HG03571 (cell line): ENCODE results near the gene EIF5A2.
"Not testable (repeated sequence)": the region's sequence is repeated elsewhere in the genome, so short reads cannot be mapped to it uniquely, and the experiment has no call there.

Source experiments
- ATAC-seq: cut with Tn5 transposase; IDR thresholded peaks from one replicate; pipeline ENCODE4 v1.9.1; 2021; ENCODE audit not compliant: unreplicated experiment

EIF5A2 gene

DNA sequence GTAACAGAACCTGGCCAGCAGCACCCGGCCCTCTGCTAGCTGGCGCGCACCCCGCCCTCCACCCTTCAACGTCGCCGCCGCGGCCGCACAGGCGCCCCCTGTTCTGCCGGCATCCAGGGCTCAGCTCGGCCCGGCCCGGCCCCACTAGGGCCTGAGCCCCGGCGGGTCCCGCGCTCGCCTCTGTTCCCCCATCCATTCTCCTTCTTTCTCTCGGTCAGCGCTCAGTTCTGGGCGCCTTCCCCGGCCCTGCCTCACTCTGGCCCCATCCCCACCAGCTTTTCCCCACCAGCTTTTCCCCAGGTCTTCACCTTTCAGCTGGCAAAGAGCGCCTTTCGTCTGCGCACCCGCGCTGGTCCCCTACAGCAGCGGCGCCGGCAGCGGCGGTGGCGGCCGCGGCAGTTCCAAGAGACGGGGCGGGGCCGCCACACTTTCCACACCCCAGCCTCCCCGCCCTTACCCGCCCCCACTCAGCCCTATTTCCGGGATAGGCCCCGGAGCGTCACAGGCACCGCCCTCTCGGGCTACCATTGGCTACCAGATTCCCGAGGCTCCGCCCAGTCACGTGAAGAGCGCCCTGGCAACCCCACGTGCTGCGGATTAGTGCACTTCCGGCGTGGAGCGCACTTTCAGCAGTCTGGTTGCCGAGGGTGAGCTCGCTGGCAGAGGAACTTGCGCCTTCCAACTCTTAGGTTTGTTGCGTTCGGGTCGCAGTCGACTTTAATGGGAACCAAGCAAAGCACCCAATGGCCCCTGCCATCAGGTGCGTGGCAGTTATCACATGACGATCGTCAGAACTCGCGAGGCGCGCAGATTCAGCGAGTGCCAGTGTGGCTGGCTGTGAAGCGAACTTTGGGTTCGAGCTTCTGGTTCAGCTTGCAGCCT lies at the start of gene EIF5A2:
Gene EIF5A2, minus strand, starts transcription at position 403 of the 882 bp plus-strand sequence. CDS start 831 bp downstream, outside the sequence.
- peak; percentile 92 for ATAC-seq

DNA sequence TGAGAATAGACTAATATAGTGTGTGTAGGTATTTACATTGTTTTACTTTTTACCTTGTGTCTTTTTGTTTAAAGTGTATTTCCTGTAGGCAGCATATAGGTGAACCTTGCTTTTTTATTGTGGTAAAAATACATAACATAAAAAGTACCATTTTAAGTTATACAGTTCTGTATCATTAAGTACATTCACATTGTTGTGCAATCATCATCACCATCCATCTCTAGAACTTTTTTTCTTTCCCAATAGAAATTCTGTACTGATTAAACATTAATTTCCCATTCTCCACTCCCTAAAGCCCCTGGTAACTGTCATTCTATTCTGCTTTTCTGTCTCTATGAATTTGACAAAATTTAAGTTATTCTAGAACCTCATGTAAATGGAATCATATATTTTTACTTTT lies 48.2 kb upstream of the EIF5A2 start:
- ATAC-seq, result no peak

DNA sequence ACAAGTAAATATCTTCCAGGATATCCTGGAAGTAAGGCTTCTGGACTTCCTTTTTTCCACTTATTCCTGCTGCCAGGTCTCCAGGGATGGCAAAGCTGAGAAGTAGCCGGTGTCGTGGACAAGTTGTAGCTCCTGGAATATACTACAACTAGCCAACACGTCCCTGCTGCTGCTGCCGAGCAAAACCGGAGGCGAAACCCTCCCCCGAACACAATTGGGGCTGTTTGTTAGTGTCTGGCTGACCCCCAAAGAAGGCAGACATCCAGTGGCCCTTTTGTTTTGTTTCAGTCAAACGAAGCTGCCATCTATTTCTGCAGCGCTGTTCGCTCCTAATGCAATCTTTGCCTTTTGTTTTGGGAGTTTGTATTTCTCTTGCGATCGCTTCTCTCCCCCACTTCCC lies 45.3 kb upstream of the EIF5A2 start:
- no peak for ATAC-seq

DNA sequence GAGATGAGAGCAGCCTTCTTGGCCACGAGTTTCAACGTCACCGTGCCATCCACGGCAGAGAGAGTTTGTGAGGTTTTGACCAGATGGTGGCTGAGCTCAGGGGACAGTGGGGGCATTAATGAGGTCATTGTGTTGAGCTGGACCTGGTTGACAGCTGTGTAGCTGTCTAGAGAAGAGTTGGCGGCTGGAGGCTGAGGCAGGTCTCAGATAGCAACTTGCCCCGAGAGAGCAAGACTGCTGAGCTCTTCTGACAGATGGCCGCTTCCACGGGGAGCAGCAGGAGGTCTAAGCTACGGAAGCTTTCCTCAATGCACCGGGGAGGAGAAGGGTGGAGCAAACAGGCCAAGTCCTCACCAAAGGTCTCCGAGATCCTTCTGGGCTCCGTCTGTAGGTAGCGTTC lies 44.8 kb upstream of the EIF5A2 start:
- no peak for ATAC-seq

DNA sequence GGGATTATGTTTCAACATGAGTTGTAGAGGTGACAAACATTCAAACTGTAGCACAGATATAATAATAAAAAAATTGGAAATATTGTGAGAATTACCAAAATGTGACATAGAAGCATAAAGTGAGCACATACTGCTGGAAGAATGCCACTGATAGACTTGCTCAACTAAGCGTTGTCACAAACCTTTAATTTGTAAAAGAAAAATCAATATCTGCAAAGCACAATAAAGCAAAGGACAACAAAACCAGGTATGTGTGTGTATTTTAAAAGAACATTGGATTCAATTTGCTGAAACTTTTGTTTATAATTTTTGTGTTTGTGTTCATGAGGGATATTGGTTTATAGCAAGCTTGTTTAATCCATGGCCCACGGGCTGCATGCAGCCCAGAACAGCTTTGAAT lies 40.8 kb upstream of the EIF5A2 start:
- ATAC-seq, result no peak

DNA sequence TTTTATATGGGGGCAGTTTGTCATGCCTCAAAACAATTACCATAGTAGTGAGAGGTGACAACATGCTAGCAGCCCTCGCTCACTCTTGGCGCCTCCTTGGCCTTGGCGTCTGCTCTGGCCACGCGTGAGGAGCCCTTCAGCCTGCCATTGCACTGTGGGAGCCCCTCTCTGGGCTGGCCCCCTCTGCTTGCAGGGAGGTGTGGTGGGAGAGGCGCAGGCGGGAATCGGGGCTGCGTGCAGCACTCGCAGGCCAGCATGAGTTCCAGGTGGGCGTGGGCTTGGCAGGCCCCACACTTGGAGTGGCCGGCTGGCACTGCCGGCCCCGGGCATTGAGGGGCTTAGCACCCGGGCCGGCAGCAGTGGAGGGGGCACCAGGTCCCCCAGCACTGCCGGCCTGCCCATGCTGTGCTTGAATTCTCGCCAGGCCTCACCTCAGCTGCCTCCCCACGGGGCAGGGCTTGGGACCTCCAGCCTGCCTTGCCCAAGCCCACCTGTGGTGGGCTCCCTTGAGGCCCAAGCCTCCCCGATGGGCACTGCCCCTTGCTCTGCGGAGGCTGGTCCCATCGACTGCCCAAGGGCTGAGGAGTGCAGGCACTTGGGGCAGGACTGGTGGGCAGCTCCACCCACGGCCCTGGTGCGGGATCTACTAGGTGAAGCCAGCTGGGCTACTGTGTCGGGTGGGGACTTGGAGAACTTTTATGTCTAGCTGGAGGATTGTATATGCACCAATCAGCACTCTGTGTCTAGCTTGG lies 38.8 kb upstream of the EIF5A2 start:
- ATAC-seq, result no peak

DNA sequence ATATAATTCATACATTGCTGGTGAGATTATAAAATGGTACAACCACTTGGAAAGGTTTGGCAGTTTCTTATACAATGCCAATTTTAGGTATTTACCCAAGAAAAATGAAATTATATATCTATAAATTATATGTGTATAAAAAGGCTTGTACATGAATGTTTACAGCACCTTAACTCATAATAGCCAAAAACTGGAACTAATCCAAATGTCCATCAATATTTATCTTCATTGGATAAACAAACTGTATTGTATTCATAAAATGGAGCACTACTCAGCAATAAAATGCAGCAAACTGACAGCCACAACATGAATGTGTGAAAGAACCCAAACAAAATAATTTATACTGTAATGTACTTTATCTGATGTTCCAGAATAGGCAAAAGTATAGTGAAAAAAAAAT lies 33.6 kb upstream of the EIF5A2 start:
- no peak for ATAC-seq

DNA sequence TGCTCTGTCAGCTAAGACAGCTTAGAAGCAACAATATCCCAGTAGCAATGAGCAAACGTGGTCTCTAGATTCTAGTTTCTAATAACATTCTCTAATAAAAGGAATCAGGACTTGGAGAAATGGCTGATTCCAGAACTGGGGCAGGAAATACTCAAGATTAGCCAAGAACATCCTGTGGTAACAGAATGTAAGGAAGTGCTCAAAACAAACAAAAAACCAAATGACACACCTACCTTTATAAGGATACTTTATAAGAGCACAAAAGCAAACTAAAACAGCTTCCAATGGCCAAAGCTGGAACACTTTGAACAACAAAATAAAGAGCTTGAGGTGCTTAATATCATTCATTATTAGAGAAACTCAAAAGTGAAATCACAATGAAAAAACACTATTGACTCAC lies 33.1 kb upstream of the EIF5A2 start:
- no peak for ATAC-seq

DNA sequence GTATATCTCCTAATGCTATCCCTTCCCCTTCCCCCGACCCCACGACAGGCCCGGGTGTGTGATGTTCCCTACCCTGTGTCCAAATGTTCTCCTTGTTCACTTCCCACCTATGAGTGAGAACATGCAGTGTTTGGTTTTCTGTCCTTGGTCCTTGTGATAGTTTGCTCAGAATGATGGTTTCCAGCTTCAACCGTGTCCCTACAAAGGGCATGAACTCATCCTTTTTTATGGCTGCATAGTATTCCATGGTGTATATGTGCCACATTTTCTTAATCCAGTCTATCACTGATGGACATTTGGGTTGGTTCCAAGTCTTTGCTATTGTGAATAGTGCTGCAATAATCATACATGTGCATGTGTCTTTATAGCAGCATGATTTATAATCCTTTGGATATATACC lies 24.6 kb upstream of the EIF5A2 start:
- not testable (repeated sequence) for ATAC-seq

DNA sequence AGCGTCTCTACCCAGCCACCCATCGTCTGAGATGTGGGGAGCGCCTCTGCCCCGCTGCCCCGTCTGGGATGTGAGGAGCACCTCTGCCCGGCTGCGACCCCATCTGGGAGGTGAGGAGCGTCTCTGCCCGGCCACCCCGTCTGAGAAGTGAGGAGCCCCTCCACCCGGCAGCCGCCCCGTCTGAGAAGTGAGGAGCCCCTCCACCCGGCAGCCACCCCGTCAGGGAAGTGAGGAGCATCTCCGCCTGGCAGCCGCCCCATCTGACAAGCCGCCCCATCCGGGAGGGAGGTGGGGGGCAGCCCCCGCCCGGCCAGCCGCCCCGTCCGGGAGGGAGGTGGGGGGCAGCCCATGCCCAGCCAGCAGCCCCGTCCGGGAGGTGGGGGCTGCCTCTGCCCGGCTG lies 15.1 kb upstream of the EIF5A2 start:
- not testable (repeated sequence) for ATAC-seq

DNA sequence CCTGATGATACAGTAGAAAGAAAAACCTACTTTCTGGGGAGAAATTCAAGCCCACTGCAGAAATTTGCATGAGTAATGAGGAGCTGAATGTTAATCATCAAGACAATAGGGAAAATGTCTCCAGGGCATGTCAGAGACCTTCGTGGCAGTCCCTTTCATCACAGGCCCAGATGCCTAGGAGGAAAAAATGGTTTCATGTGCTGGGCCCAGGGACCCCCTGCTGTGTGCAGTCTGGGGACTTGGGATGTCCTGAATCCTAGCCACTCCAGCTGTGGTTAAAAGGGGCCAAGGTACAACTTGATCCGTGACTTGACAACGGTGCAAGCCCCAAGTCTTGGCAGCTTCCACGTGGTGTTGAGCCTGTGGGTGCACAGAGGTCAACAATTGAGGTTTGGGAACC lies 10.3 kb upstream of the EIF5A2 start:
- no peak for ATAC-seq

DNA sequence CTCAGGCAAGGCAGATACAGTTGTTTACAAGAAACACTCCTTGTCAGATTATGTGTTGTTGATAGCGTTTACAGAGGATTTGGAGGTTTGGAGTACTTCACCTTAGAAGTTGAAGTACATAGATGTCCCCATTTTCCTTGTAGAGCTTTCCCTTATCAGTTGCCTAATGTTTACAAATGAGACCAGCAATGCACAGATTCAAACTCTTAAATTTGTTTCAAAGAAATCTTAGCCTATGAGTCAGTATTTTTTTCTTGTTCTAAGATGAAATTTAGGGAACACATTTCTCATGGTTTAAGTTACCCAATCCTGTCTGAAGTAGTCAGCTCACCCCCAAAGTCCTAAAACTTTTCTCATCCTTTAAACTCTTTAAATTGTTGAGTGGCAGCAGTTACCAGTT lies 6.3 kb upstream of the EIF5A2 start:
- ATAC-seq, result no peak

DNA sequence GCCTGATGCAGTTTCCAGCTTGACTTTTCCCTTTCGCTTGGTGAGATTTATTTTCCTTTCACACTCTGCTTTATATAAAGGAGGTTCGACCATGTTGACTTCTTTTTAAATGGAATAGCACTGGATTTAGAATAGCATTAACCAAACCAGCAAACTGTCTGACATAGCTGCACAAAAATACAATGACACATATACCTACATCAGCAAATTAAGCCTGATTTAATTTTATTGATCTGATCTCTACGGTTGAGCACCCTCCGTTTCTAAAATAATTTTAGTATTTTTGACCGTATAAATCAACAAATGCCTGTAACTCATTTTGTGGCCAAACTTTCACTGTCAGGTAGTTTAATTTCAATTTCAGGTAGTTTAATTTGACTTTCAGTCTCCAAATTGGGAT lies 5.8 kb upstream of the EIF5A2 start:
- ATAC-seq, result no peak

DNA sequence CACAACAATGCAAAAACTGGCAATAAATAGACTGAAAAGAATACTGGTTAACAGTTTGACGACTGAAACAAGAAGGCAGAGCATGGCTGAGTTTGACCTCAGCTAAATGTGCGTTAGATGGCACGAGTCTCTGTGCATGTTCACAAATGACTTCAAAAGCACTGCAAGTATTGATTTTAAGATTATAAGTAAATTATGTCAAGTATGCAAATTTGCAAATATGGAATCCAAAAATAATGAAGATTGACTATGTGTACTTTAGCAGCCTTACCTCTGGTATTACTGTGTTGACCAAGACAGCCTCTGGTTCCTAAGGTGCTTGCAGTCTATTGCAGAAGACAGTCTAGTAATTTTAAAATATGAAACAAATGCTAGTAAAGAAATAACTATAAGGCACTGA lies 2.6 kb upstream of the EIF5A2 start:
- ATAC-seq, result no peak

DNA sequence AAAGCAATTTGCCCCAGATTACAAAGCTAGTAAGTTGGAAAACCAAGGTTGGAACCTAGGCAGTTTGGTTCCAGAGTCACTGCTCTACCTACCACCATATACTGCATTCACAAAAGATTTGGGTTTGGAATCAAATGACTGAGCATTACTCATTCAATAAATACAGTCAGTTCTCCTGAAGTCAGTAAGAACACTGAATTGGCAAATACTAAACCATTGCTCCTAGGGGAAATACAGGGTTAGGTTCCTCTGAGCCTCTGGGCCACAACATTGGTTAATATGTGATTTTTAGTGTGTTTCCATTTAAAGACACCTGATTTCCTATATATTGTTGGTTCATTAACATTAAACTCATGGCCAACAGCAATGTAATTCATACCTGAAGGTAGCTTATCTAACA lies 2.1 kb upstream of the EIF5A2 start:
- no peak for ATAC-seq

DNA sequence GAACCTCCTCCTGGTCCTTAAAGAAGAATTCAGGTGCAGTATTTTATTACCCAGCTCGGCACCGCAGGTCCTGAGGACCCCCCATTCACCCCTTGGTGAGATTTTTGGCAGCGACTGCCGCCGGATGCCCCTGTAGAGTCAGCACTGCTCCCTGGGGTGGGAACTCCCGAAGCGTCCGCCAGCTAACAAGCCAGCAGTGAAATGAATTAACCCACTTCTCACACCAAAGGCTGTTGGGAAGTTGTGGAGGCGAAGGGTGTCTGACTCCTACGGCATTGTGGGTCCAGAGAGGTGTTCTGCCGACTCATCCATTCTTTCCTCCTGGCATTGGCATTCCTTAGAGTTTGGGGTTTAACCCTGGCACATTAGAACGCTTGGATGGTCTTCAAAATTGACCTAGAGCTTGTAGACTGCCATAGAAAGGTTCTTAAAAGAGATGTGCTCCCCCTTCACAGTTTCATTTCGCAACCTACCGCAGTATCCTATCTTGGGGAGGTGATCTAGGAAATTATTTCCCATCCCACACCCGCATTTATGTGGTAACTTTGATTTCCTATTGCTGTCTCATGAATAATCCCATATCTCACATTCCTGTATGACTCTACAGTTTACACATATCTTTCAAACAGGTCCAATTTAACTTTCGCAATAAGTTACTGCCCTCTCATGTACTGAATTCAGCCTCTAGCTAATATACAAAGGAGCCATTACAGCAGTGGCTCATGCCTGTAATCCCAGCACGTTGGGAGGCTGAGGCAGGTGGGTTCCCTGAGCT lies 879 bp upstream of the EIF5A2 start:
- ATAC-seq, result no peak

DNA sequence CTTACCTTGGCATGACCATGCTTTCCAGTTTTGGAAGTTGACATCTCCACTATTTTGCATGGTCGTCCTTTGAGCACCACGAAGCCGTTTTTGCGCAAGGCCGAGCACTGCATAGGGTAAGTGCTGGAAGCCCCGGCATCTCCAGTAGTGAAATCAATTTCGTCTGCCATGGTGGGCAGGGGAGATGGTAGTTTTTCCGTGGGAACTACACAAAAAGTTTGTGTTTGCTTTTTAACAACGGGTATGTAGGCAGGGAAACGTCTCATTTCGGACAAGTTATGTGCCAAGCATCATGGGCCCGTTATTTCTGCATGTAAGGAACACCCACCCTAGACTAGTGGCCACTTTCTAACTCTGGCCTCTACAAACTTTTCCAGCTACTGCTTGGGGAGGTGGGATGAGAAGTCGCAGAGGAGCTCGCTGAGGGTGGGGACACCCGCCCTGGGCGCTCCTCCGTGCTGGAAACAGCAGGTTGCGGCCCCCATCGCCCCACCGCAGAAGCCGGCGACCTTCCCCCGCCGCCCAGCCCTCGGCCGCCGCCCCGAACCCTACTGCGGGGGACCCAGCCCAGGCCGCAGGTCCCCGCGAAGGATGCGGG lies 701 bp downstream of the EIF5A2 start:
- ATAC-seq, result no peak

DNA sequence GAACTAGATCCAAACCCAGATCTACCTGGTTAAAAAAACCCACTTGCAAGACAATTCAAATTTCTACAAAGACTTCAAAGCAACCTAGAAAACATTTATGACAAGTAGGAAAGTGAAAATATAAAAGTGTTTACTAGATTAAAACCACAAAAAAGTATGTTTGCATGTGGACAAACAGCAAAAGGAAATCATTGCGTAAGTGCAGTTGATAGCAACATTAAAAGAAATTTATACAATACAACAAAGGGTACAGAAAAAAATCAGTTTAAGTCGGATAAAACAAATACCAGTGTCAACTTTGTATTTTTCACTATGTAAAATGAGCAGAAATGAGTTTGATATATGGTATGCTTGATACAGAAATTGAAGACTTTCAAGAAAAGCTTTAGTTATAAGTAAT lies 2.6 kb downstream of the EIF5A2 start:
- ATAC-seq, result no peak

DNA sequence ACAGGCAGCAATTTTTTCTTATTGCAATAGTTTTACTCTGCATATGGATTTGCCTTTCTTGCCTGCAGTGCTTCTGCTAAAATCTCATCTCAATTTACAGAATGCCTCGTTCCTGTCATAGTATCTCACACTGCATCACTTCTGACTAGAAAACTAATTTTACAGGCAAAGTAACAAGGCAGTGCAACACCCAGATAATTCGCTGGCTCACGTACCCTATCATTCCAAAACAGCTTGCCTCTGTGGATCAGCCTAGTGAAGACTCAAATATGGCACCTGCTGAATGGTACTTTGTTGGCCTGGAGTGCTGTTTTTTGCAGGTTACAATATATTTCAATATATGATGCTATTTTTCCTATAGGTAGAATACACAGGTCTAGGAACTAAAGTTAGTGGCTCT lies 5.3 kb downstream of the EIF5A2 start:
- ATAC-seq, result no peak

DNA sequence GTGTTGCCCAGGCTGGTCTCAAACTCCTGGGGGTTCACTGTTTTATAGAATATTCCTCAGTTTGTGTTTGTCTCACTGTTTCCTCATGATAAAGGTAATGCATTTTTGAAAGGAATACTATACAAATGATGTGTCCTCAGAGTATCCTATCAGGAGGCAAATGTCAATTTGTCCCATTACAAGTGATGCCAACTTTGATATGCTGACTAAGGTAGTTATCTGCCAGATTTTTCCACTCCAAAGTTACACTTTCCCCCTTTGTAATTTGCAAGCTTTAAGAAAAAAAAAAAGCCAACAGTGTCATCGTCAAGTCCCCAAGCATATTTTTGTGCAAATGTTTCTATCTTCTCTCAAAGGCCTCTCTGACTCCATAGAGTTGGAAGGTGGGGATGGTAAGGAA lies 9.0 kb downstream of the EIF5A2 start:
- ATAC-seq, result no peak

DNA sequence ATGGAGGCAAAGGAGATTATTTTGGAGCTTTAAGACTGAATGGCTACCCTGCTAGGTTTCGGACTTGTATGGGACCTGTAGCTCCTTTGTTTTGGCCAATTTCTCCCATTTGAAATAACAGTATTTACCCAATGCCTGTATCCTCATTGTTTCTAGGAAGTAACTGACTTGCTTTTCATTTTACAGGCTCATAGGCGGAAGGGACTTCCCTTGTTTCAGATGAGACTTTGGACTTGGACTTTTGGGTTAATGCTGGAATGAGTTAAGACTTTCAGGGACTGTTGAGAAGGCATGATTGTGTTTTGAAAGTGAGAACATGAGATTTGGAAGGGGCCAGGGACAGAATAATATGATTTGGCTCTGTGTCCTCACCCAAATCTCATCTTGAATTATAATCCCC lies 10.5 kb downstream of the EIF5A2 start:
- no peak for ATAC-seq
